IMR-90 (cell line): ENCODE measurements around the gene MRPS34. TPM values are rescaled to one million over a fixed set of nuclear protein-coding genes. Genes with fewer than 3 reads are reported as not detected.

Source experiments
- ATAC-seq: fragments of 200-7000 bp; cut with Tn5 transposase; 2 replicates; pipeline ENCODE4 v1.9.1; 2020; ENCODE audit warnings: low read depth, mild to moderate bottlenecking, moderate library complexity
- BruUV-seq: library from RNA; stranded (reverse); fragments of 400-500 nt; replicated peaks from 2 replicates; lab custom pipeline; 2021; lab: Mats Ljungman, UMichigan
- CTCF ChIA-PET: fragments of 300-600 bp; formaldehyde crosslinking; extraction: SDS; loops from one replicate; lab custom pipeline; 2021; ENCODE audit warnings: antibody characterized with exemption; lab: Yijun Ruan, JAX
- POLR2A ChIA-PET: fragments of 300-600 bp; sonication (Branson Sonifier 250); formaldehyde crosslinking; loops from one replicate; lab custom pipeline; 2022; ENCODE audit warnings: antibody characterized with exemption; ENCODE audit not compliant: unreplicated experiment; lab: Charles Lee
- DNase-seq: peaks from one replicate; pipeline ENCODE4 v3.0.0; 2013
- H2AFZ ChIP-seq: replicated peaks from 2 replicates; pipeline ENCODE3; 2013; ENCODE audit warnings: low read length, mild to moderate bottlenecking; ENCODE audit not compliant: poor library complexity
- H2AK5ac ChIP-seq: 2 replicates; pipeline ENCODE4 v1.6.1; 2013; ENCODE audit warnings: low read depth, low read length, inconsistent platforms
- H2AK9ac ChIP-seq: replicated peaks from 2 replicates; pipeline ENCODE3; 2013; ENCODE audit warnings: mild to moderate bottlenecking, low read depth, low read length, moderate library complexity; ENCODE audit not compliant: poor library complexity
- H2BK120ac ChIP-seq: 2 replicates; pipeline ENCODE4 v1.6.1; 2013; ENCODE audit warnings: low read depth, low read length, inconsistent platforms
- H2BK15ac ChIP-seq: 3 replicates; pipeline ENCODE4 v1.6.1; 2013; ENCODE audit warnings: low read depth, low read length, inconsistent platforms
- H2BK20ac ChIP-seq: 2 replicates; pipeline ENCODE4 v1.6.1; 2013; ENCODE audit warnings: low read depth, mild to moderate bottlenecking, inconsistent platforms, low read length, moderate library complexity
- H2BK5ac ChIP-seq: 2 replicates; pipeline ENCODE4 v1.6.1; 2013; ENCODE audit warnings: mild to moderate bottlenecking, low read depth, low read length, inconsistent platforms; ENCODE audit not compliant: poor library complexity, severe bottlenecking
- H3K14ac ChIP-seq: replicated peaks from 2 replicates; pipeline ENCODE4 v1.6.1; 2013; ENCODE audit warnings: low read depth, low read length, inconsistent platforms
- H3K18ac ChIP-seq: 2 replicates; pipeline ENCODE4 v1.6.1; 2013; ENCODE audit warnings: low read depth, low read length, control low read depth
- H3K23ac ChIP-seq: 2 replicates; pipeline ENCODE4 v1.6.1; 2013; ENCODE audit warnings: low read depth, low read length, inconsistent platforms
- H3K27ac ChIP-seq: 2 replicates; pipeline ENCODE4 v1.5.1; 2013; ENCODE audit warnings: mild to moderate bottlenecking, control low read depth, low read length; ENCODE audit not compliant: insufficient read depth
- H3K27me3 ChIP-seq: 2 replicates; pipeline ENCODE4 v1.6.1; 2013; ENCODE audit warnings: low read length; ENCODE audit not compliant: control insufficient read depth, insufficient read depth
- H3K36me3 ChIP-seq: 2 replicates; pipeline ENCODE4 v1.6.1; 2013; ENCODE audit warnings: low read length, mixed read lengths; ENCODE audit not compliant: control insufficient read depth, insufficient read depth
- H3K4ac ChIP-seq: 2 replicates; pipeline ENCODE4 v1.6.1; 2013; ENCODE audit warnings: low read depth, low read length, inconsistent platforms
- H3K4me1 ChIP-seq: 2 replicates; pipeline ENCODE4 v1.6.1; 2013; ENCODE audit warnings: low read length, mixed read lengths; ENCODE audit not compliant: control insufficient read depth, insufficient read depth
- H3K4me2 ChIP-seq: 2 replicates; pipeline ENCODE4 v1.6.1; 2013; ENCODE audit warnings: low read depth, mild to moderate bottlenecking, control low read depth, low read length, moderate library complexity
- H3K4me3 ChIP-seq: 2 replicates; pipeline ENCODE4 v1.5.1; 2013; ENCODE audit warnings: low read depth, mild to moderate bottlenecking, control low read depth, low read length, moderate library complexity; ENCODE audit not compliant: insufficient read depth
- H3K56ac ChIP-seq: 2 replicates; pipeline ENCODE4 v1.6.1; 2013; ENCODE audit warnings: low read length, inconsistent platforms; ENCODE audit not compliant: insufficient read depth; ENCODE audit errors: extremely low read depth
- H3K79me1 ChIP-seq, 2 experiments: 2 replicates each; pipeline ENCODE4 v1.6.1; 2013; ENCODE audit warnings: low read length in 2 of 2, inconsistent platforms in 1 of 2, low read depth in 1 of 2
- H3K9ac ChIP-seq: 2 replicates; pipeline ENCODE4 v1.6.1; 2013; ENCODE audit warnings: low read depth, low read length, control low read depth
- H3K9me1 ChIP-seq: 2 replicates; pipeline ENCODE4 v1.6.1; 2013; ENCODE audit warnings: low read length, inconsistent platforms; ENCODE audit not compliant: insufficient read depth
- H3K9me3 ChIP-seq: 2 replicates; pipeline ENCODE4 v1.6.1; 2013; ENCODE audit warnings: low read length; ENCODE audit not compliant: control insufficient read depth, insufficient read depth
- H4K20me1 ChIP-seq: 2 replicates; pipeline ENCODE4 v1.6.1; 2013; ENCODE audit warnings: low read length, inconsistent platforms; ENCODE audit not compliant: insufficient read depth
- H4K5ac ChIP-seq: 2 replicates; pipeline ENCODE4 v1.6.1; 2013; ENCODE audit warnings: mild to moderate bottlenecking, low read depth, low read length, control low read depth
- H4K8ac ChIP-seq, 2 experiments: 2 replicates each; pipeline ENCODE4 v1.6.1; 2013; ENCODE audit warnings: low read depth in 2 of 2, low read length in 2 of 2, control low read depth in 1 of 2, inconsistent platforms in 1 of 2
- H4K91ac ChIP-seq: 2 replicates; pipeline ENCODE4 v1.6.1; 2013; ENCODE audit warnings: low read depth, low read length, inconsistent platforms; ENCODE audit not compliant: insufficient read depth
- BHLHE40 ChIP-seq: fragments of 150-350 bp; IDR thresholded peaks from 2 replicates; pipeline ENCODE4 v1.6.1; 2016; ENCODE audit warnings: mild to moderate bottlenecking, low read depth, low read length
- CEBPB ChIP-seq: IDR thresholded peaks from 2 replicates; pipeline ENCODE4 v1.6.1; 2012; ENCODE audit warnings: low read depth, low read length, improper control_type of control experiment
- CHD1 ChIP-seq: IDR thresholded peaks from 2 replicates; pipeline ENCODE4 v1.6.1; 2012; ENCODE audit warnings: low read depth, low read length, improper control_type of control experiment
- ELK1 ChIP-seq: fragments of 150-350 bp; IDR thresholded peaks from 2 replicates; pipeline ENCODE4 v1.6.1; 2016; ENCODE audit warnings: low read depth, mild to moderate bottlenecking, low read length, moderate library complexity, borderline replicate concordance
- FOS ChIP-seq: fragments of 150-350 bp; IDR thresholded peaks from 2 replicates; pipeline ENCODE4 v1.6.1; 2016; ENCODE audit warnings: low read depth, low read length
- MAFK ChIP-seq: IDR thresholded peaks from 2 replicates; pipeline ENCODE4 v1.6.1; 2012; ENCODE audit warnings: low read depth, low read length, improper control_type of control experiment
- MAZ ChIP-seq: IDR thresholded peaks from 2 replicates; pipeline ENCODE4 v1.6.1; 2012; ENCODE audit warnings: low read depth, mild to moderate bottlenecking, low read length, improper control_type of control experiment, moderate library complexity, borderline replicate concordance
- MXI1 ChIP-seq: IDR thresholded peaks from 2 replicates; pipeline ENCODE4 v1.6.1; 2012; ENCODE audit warnings: low read depth, mild to moderate bottlenecking, low read length, moderate library complexity, borderline replicate concordance
- NFE2L2 ChIP-seq: fragments of 150-350 bp; IDR thresholded peaks from 2 replicates; pipeline ENCODE4 v1.6.1; 2016; ENCODE audit warnings: low read depth, mild to moderate bottlenecking, low read length
- POLR2A ChIP-seq: IDR thresholded peaks from 2 replicates; pipeline ENCODE4 v1.6.1; 2012; ENCODE audit warnings: mild to moderate bottlenecking, low read depth, low read length
- RAD21 ChIP-seq: IDR thresholded peaks from 2 replicates; pipeline ENCODE4 v1.6.1; 2012; ENCODE audit warnings: low read length, improper control_type of control experiment
- RCOR1 ChIP-seq: IDR thresholded peaks from 2 replicates; pipeline ENCODE4 v1.6.1; 2012; ENCODE audit warnings: mild to moderate bottlenecking, low read length, improper control_type of control experiment; ENCODE audit not compliant: insufficient replicate concordance
- RFX5 ChIP-seq: IDR thresholded peaks from 2 replicates; pipeline ENCODE4 v1.8.0; 2012; ENCODE audit warnings: low read depth, mild to moderate bottlenecking, low read length, moderate library complexity
- SMC3 ChIP-seq: fragments of 150-350 bp; IDR thresholded peaks from 2 replicates; pipeline ENCODE4 v1.6.1; 2016; ENCODE audit warnings: low read depth, mild to moderate bottlenecking, antibody characterized with exemption, low read length, moderate library complexity
- WGBS, 2 experiments: methylation state at CpG; one replicate each; pipeline versions ENCODE4 v1.1.5 to v1.1.7; 2013; ENCODE audit warnings: missing lambda C conversion rate in 2 of 2; ENCODE audit not compliant: insufficient read length in 1 of 2; ENCODE audit errors: extremely low coverage in 2 of 2; 5-methylcytosine and 5-hydroxymethylcytosine counted together
- dilution Hi-C: fragments of 300-500 bp; cut with HindIII; formaldehyde crosslinking; loops from one replicate; pipeline ENCODE4 v1.14.3; 2018; ENCODE audit warnings: low sequenced_read_pairs; ENCODE audit not compliant: unreplicated experiment
- in situ Hi-C: fragments of 300-500 bp; cut with MboI; formaldehyde crosslinking; loops from 3 replicates; pipeline ENCODE4 v1.14.3; 2019; ENCODE audit warnings: low sequenced_read_pairs, inconsistent platforms, mixed read lengths
- intact Hi-C: fragments of 100-400 bp; cut with micrococcal nuclease; formaldehyde crosslinking; loops from 2 replicates; pipeline ENCODE4 v1.10.0; 2022
- polyA plus RNA-seq, 3 experiments: library from polyadenylated mRNA; depleted of rRNA; stranded (reverse); fragments of >200 nt; gene quantifications; 2 replicates each; pipeline ENCODE4 v1.2.3, GENCODE V29; 2012; ENCODE audit warnings: low replicate concordance in 1 of 3
- total RNA-seq: library from RNA; depleted of rRNA; stranded (reverse); fragments of >200 nt; gene quantifications from 2 replicates; pipeline ENCODE4 v1.2.3, GENCODE V29; 2012
- TF ChIP-seq, protein P1 (sequence below): fragments of 150-350 bp; IDR thresholded peaks from 2 replicates; pipeline ENCODE4 v1.6.1; 2017; ENCODE audit warnings: mild to moderate bottlenecking, antibody characterized with exemption, low read length, low read depth
- TF ChIP-seq, protein P2 (sequence below): conservative IDR thresholded peaks from 2 replicates; pipeline ENCODE4 v1.5.1; 2012; ENCODE audit warnings: mild to moderate bottlenecking, low read depth, low read length, improper control_type of control experiment

MRPS34 gene
- total and polyA plus RNA-seq, 2 of the 4 experiments (the other 2 are of a cell fraction): 68.5 to 80.4 TPM

DNA sequence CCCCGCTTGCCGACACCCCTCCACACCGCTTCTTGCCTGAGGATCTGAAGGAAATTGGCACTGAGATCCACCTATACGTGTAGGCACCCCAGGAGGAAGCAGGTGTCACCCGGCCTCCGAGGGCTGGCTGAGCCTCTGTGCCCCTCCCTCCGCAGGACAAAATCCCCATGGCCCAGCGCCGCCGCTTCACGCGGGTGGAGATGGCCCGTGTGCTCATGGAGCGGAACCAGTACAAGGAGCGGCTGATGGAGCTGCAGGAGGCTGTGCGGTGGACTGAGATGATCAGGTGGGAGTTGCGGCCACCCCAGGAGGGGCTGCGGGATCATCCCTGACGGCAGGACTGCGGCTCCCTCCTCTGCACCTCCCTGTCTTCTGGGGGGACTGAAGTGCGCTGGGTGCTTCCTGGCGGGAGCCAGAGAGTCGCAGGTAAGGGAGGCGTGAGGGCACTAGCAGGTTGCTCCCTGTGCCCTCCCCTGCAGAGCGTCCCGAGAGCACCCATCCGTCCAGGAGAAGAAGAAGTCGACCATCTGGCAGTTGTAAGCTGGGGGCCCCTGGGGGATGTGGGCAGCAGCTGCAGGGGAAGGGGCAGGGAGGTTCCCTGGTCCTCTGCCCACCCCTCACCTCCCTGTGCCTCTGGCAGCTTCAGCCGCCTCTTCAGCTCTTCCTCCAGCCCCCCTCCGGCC lies 10.6 kb downstream of the MRPS34 start:
- Histone ChIP-seq H3K9ac (no peak overlapping the region), H4K5ac (no peak overlapping the region), H3K36me3 (peaks cover 82% of the 10 kb centered on the region), H4K8ac (no peak overlapping the region), H2BK5ac (no peak overlapping the region), H3K56ac (no peak overlapping the region), H3K9me3 (no peaks in the 10 kb centered on the region), H2BK15ac (no peak overlapping the region), H3K4me3 (no peak overlapping the region), H3K9me1 (no peaks in the 10 kb centered on the region), H3K79me1 (no peaks in the 10 kb centered on the region), H3K14ac (no peak overlapping the region), H2AK9ac (peak overlapping the region; percentile 9), H2BK120ac (no peak overlapping the region), H2AK5ac (no peak overlapping the region), H3K4me1 (no peaks in the 10 kb centered on the region), H3K4me2 (no peak overlapping the region), H3K4ac (no peak overlapping the region), H2AFZ (no peak overlapping the region), H4K91ac (no peak overlapping the region), H3K27ac (no peak overlapping the region), H3K18ac (no peak overlapping the region), H3K27me3 (no peaks in the 10 kb centered on the region), H4K20me1 (no peaks in the 10 kb centered on the region; the same call in 1 of the 2 replicates), H3K23ac (no peak overlapping the region), H2BK20ac (no peak overlapping the region)
- ATAC-seq (no peak), DNase-seq (no peak)
- 100% methylated on average over 9 of the region's 30 CpGs; no CpG with 5 or more reads in 1 of the 2 experiments for WGBS, 2 experiments
- TF ChIP-seq RFX5 (no peak), CHD1 (no peak), SMC3 (no peak), MAZ (no peak), BHLHE40 (no peak), NFE2L2 (no peak), POLR2A (no peak), MXI1 (no peak), RAD21 (no peak), MAFK (no peak), ELK1 (no peak), RCOR1 (no peak), CEBPB (no peak), FOS (no peak)
- TF ChIP-seq, protein P1, sequence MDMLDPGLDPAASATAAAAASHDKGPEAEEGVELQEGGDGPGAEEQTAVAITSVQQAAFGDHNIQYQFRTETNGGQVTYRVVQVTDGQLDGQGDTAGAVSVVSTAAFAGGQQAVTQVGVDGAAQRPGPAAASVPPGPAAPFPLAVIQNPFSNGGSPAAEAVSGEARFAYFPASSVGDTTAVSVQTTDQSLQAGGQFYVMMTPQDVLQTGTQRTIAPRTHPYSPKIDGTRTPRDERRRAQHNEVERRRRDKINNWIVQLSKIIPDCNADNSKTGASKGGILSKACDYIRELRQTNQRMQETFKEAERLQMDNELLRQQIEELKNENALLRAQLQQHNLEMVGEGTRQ: no peak
- TF ChIP-seq, protein P2, sequence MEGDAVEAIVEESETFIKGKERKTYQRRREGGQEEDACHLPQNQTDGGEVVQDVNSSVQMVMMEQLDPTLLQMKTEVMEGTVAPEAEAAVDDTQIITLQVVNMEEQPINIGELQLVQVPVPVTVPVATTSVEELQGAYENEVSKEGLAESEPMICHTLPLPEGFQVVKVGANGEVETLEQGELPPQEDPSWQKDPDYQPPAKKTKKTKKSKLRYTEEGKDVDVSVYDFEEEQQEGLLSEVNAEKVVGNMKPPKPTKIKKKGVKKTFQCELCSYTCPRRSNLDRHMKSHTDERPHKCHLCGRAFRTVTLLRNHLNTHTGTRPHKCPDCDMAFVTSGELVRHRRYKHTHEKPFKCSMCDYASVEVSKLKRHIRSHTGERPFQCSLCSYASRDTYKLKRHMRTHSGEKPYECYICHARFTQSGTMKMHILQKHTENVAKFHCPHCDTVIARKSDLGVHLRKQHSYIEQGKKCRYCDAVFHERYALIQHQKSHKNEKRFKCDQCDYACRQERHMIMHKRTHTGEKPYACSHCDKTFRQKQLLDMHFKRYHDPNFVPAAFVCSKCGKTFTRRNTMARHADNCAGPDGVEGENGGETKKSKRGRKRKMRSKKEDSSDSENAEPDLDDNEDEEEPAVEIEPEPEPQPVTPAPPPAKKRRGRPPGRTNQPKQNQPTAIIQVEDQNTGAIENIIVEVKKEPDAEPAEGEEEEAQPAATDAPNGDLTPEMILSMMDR: no peak
- in situ Hi-C loops: loop anchor here (5.0 kb wide), 1 partner anchor 50 kb away; no protein-coding TSS in a partner anchor
- intact Hi-C loops: no loop called here
- BruUV-seq: no TSS peak
- POLR2A ChIA-PET: no interaction called here
- CTCF ChIA-PET: no interaction called here
- dilution Hi-C loops: no loop called here
